ENCODE results near the gene ARHGEF40.
A peak's percentile ranks its signal among the peaks of the same experiment; 100 is the strongest.

ARHGEF40 gene
- 7.9 to 11.8 (median 9.7) reads per million in 4 donors for total RNA-seq

DNA sequence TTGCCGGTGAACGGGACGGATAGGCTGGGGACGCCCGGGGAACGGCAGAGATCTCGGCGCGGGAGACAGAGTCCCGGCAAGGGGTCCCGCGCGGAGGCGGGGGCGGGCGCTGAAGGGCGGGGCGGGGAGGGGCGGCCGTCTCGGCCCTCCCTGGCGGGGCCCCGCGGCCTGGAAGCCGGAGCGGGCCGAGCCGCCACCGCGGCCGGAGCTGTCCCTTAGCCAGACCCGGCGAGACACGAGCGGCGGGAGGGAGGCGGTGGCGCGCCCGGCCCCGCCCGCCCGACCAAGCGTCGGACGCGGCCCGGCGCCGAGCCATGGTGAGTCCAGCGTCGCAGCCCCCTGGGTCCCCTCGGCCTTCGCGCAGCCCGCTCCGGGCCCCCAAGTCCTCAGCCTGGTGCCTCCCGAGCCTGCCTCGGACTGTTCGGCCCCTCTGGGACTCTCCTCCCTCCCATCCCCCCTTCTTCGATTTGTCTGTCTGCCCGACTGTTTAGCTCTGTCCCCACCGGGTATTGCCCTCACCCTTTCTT lies at the start of gene ARHGEF40:
Gene ARHGEF40, plus strand, starts transcription at position 222 of the 527 bp plus-strand sequence. Its CDS starts 93 bp downstream, at position 315.
- peak in 1 of 5 donors; percentile 22 for DNase-seq

DNA sequence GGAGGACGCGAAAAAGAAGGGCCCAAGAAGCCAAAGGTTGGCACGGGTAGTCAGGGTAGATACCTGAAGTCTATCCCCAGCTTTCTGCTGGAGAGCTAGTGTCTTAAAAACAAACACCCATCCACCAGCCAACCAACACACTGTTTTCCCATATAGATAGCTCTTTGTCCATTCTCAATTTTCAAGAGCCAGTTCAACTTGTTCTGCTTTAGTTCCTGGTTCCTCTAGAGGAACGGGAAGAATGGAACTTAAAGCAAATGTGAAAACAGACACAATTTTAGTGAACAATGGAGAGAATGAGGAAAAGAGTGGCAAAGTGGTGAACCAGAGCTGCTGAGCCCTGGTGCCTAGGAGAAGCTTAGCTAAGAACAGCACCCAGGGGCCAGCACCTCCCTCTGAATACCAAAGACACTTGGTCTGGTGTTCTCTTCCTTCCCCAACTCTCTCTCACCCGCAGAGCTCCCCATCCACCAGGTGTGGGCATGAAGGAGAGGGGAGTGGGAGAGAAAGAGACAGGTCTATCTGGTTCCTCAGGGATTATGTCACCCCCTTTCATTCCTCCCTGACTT lies 49.0 kb upstream of the ARHGEF40 start:
- no peak for DNase-seq

DNA sequence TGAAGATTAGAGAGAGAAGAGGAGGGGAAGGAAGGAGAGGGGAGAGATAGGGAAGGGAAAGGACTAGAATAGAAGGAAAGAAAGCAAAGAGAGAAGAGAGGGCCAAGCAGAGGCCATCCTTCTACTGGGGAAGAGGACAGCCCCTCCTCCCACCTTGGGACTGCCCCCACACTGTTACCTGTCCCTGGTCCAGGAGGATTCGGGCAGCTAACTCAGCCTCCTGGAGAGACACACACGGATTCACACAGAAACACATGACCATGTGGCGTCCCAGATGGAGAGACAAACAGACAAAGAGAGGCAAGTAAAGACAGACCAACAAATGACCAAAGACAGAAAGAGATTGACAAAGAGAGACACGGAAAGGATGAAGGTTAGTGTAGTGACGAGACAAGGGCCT lies 47.4 kb upstream of the ARHGEF40 start:
- DNase-seq: no peak

DNA sequence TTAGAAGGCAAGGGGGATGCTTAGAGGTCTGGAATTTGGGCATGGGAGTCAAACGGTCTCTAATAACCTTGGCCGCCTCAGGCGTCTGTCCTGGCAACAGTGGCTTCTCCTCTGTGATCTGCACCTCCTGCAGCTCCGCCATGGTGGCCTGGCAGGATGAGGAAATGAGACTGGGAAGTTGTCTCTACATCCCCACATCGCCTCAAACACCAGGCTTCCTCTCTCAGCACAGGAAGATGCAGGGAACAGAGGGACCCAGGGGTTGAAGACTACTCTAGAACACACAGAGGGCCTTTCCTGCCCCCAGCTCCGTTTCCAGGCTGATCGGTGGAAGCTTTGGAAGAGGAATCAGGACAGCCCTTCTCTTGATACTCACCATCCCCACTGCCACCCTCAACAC lies 46.9 kb upstream of the ARHGEF40 start:
- no peak for DNase-seq

DNA sequence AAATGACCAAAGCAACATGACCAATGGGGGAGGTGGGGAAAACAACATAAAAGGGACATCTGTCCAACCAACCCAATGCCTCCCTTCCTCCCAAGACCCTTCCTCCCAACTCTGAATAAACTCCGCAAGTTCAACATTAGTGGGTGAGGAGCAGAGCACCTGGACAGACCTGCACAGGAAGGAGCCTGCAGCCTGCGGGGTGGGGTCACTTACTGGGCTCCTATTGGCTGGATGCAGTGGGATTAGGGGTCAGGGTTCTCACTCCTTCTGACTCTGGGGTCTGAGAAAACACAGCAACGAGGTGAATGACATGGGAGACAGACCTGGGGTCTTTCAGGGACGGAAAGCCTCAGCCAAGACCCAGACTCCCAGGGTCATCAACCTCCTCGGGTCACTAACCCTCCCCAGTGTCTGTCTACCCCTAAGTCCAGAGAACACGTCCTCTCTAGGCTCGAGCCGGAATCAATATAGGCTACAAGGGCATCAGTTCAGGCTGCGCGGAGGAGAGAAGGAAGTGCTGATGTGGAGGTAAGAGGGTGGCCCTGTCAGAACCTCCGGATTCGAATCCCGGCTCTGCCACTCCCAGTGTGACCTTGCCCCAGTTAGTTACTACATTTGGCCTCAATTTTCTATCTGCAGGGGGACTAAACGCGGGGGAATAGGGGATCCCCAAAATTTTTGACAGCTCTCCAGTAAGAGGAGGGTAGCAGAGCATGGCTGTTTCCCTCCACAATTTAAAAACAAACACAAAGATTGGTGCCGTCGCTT lies 46.1 kb upstream of the ARHGEF40 start:
- DNase-seq: no peak

DNA sequence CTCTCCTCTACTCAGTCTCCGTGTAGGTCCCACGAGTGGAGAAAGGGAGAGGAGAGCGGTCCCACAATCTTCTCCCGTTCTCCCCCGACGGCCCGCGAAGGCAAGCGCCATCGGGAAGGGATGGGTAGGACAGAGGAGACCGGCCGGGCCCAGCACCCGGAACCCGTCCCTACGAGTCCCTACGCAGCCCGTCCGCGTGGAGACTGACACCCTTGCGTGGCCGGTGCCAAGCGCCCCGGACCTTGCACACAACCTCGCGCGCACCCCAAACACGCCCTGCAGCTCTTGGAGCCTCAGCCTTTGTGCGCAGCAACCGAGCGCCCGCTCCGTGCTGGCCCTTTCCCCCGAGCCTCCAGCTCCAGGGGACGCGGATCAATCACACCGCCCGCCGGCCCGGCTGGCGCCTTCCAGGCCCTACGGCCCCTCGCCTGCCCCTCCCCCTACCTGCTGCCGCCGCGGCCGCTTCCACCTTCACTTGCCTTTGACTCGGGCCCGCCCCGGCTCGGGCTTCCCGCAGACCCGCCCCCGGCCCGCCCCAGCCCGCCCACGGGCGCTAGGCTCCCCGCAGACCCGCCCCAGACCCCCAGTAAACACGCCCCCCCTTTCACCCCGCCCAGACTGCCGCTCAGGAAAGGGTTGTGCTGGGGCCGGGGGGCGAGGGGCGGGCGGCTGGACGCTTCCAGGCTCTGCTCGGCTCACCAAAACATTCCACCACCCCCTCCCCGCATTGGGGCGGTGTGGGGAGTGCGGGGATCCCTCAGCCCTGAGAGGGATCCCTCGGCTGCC lies 45.3 kb upstream of the ARHGEF40 start, which contains the start of gene NDRG2:
Gene NDRG2, minus strand, starts transcription at position 477 of the 786 bp plus-strand sequence. CDS start 1,746 bp downstream, outside the sequence.
- peak; percentile 59 to 78 (median 73) for DNase-seq

DNA sequence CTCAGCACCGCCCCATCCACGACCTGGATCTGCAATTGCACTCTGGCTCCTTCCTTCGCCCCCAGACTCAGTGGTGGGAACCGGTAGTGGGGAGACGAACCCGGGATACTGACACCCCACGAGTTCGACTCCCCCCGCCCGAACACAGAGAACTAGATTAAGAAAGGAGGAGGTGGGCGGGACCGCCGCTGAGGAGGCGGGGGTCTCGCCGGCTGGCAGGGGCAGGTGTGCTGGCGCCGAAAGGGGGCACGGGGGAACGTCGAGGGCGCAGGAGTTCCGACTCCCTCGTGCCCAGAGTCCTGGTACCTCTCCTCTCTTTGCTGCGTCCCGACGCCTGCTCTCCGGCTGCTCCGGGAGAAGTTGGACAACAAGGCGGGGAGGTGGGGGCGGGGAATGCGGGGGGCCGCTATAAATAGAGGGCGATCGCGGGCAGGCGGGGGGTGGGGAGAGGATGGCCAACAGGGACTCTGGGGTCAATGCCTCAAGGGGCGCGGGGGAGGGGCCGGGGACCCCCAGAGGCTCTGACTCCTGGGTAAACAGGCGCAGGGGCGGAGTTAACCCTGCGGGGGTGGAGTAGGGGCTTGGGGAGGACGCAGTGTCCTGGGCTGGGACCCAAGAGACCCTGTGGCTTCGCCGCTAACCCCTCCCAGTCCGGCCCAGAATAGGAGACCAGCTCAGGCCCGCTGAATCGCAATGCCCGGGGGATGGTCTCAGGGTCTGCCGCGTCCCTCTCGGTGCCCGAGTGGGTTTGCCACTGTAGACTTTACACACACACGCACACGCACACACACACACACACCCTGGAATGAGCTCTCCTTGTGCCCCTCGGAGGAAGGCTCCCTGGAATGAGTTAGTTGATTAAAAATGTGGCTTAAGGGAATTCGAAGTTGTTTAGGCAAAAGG lies 44.5 kb upstream of the ARHGEF40 start:
- no peak for DNase-seq

DNA sequence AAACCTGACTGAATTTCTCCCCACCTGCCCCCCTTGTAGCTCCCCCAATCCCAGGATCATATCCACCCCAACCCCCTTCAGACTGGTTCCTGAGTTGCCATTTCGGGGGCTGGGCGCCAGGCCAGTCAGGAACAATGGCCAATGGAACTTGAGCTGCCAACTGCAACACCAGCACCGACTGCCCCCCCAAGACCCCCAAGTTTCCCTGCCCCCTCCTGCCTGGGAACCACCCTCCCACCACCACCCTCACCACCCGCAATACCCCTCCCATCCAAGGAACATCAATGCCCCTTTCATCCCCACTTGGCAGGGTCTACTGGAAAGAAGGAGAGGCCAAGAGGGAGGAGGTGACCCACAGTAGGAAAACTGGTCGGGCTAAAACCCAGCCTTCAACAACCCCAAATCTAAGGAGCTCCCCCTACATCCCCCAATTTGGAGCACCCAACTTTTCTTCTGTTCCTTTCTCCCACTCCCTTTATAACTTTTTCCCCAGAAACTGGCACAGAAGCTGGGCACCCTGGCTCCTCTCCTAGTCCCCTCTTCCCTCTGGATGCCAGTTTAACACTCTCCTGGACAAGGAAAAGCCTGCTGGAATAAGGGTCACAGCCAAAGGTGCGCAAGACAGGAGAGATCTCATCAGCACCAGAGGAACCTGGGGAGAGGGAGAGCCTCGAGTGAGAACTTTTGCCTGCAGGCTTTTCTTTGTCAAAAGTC lies 43.7 kb upstream of the ARHGEF40 start:
- DNase-seq: no peak

DNA sequence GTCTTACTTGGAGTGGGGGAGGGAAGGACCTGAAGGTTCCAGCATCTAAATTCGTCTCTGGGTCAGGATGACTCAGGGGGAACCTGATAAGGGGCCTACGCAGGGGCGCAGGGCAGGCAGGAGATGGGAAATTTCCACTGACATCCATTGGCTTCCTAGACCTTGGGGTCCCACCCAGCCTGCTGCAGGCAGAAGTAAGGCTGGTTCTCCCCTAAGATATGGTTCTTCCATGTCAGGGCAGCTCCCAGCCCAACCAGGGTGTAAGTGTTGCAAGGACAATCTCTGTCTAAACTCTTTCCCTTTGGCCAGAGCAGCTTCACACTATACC lies 43.2 kb upstream of the ARHGEF40 start:
- DNase-seq: no peak

DNA sequence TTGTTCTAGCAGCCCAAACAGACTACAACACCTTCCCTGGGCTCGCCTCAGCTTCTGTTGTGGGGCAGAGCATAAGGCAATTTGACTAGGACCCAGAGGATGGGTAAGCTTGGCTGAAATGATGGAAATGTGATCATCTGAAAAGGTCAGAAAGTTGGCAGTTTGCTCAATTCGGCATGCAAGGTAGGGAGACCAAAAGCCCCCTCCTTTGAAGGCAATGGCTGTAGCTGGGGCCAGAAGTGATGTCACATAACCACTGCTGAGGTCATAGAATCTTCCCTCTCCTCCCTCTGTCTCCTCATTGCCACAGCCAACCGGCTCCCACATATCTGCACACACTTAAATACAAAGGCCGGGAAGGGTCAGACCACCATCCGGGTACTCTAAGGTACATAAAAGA lies 40.2 kb upstream of the ARHGEF40 start, which contains the start of gene TPPP2:
Gene TPPP2, plus strand, starts transcription at position 301 of the 400 bp plus-strand sequence. CDS start 365 bp downstream, outside the sequence.
- DNase-seq: no peak

DNA sequence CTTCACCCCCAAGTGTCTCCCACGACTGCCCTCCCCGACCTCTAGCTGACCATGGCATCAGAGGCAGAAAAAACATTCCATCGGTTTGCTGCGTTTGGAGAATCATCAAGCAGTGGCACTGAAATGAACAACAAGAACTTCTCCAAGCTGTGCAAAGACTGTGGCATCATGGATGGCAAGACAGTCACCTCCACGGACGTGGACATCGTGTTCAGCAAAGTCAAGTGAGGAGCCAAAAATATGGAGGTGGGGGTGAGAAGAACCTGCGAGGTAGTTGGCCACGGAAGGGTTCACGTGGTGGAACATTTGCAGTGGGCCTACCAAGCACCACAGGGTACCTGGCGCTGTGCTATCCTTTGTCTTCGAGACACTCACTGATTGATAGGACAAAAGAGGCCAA lies 39.6 kb upstream of the ARHGEF40 start:
- no peak for DNase-seq

DNA sequence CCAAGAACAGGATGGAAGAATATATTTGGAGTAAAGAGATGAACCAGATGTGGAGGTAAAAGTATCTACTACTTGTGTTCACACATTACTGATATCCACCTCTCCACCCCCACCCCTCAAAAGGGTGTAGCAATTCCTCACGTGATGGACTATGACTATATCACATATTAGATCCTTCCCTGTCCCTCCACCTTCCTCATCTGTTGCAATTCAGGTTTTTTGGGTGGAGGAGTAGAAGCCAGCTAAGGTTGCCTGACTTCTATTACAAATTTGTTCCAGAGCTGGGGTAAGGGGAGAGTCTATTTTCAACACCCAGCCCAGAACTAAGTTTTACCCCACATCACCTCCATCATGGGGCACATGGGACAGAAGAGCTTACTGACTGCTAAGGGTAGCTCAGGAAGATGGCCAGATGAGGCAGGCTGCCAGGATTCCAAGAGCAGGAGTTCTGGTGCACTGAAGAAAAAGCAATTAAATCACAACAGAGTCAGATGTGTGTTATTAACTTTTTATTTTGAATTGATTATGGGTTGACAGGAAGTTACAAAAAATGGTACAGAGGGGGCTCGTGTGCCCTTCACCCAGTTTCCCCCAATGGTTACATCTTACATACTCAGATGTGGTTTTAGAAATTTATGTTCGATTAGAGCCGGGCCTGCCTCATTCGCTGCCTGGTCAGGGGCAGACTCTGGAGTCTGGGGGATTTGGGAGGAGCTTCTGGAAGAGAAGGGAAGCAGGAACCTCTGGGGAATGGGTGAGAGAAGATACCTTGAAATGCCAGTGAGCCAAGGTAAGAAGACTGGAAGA lies 37.6 kb upstream of the ARHGEF40 start:
- no peak for DNase-seq

DNA sequence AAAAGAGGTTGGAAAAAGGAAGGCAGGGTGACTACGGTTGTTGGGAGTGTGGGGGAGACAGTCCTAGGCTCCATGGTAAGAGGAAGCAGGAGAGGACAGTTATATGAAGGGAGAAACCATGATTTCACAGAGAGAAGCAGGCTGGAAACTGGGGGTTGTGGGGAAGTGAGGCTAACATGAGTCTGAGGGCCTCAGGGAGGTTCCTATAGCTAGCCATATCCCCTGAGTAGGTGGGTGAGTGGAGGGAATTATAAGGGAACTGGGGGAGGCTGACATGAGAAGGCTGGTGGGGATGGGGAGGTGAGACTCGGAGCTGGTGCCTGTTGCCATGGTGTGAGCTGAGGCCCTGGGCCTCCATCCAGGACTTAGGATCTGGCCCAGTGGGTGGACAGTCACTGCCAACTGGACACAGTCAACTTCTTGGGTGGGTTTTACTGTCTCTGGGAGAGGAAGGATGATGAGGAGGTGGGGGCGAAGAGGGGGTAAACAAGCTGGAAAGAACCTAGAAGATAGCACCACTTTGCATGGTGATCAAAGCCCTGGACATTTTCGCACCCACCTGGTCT lies 36.9 kb upstream of the ARHGEF40 start:
- no peak for DNase-seq

DNA sequence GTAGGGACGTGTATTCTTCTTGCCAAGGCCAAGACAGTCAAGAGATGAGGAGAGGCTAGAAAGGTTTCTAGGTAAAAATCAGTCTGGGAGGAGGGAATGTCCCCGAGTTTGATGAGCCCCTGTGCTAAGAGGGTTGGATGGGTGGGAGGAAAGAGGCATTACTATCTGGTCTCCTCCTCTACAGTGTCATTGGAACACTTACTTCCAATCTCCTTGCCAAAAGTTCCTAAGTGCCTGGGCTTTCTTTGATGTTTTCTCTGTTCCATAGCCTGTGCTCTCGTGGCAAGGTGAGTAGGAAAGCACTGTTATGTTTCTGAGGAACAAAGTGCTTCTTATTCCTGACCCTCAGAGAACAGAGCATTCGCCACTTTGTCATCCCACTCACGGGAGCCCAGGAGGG lies 35.4 kb upstream of the ARHGEF40 start, which contains the start of gene RNASE13:
Gene RNASE13, minus strand, starts transcription at position 101 of the 400 bp plus-strand sequence. CDS start 519 bp downstream, outside the sequence.
- no peak for DNase-seq

DNA sequence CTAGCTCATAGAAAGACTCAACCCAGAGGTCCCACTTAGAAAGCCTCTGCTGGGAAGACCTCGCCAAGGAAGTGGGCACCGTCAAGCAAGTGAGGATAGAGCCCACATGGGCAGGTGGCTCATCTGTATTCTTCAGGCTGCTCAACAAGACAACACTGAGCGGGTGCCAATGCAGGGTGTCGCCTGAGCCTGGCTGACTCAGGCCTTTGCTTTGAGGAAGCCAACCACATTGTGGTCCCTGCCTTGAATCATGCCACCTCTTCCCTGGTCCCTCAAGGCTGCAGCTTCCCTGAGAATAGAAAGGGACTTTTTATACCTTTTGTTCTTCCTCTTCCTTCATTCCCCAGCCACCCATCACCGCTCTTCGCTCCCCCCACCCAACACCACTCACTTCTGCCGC lies 33.4 kb upstream of the ARHGEF40 start:
- no peak for DNase-seq

DNA sequence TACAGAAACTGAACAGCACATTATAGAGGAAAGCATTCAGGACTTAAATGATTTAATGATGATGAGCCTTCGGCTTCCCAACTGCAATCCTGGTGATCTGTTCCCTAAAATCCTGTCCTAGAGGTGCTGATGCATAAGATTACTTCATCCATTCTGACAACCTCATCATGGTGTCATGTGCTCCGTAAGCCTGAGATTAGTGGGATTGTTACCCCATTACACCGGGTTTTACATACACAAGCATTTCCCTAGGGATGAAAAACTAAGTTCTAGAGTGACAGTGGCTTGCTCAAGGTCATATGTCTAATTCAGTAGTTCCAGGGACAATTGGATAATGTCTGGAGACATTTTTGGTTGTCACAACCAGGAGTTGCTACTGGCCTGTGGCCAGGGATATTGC lies 32.9 kb upstream of the ARHGEF40 start:
- DNase-seq: no peak

DNA sequence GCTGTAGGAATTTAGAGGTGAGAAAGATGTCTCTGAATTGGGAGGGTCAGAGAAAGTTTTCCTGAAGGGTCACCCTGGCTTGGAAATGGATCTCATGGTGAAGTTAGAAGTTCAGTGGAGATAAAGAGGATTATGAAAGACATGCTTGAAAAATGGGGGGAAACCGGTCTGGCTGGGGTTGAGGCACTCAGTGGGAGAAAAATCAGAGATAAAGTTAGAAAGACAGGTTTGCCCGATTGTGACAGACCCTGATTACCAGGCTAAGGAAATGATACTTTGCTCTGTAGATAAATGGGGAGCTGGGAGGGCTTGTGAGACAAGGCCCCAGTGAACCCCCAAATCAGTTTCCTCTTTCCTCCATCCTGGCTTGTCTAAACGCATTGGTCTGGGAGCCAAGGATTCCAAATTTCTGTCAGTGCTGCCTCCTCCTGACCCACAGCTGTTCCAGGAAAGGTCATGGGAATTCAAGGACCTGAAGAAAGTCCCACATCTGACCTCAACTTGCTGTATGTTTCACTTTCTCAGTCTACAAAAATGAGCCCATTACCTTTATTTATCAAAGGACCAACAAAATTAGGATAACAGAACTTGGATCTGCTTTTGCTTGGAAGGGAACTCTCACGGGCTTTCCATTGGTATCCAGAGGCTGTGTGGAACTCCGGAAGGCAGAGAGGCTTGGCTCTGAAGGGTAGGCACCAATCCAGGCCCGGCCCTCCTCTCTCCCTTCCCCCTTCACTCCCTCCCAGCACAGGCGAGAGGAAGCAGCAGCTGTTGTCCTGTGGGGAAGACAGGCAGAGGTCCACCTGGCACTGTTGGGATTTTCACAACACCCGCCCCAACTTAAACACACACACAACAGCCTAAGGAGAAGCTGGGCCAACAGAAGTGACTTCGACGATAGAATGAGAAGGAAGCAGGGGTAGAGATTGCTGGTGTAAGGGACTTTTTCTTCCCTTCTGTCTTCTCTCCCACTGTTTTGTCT lies 31.4 kb upstream of the ARHGEF40 start:
- no peak for DNase-seq

DNA sequence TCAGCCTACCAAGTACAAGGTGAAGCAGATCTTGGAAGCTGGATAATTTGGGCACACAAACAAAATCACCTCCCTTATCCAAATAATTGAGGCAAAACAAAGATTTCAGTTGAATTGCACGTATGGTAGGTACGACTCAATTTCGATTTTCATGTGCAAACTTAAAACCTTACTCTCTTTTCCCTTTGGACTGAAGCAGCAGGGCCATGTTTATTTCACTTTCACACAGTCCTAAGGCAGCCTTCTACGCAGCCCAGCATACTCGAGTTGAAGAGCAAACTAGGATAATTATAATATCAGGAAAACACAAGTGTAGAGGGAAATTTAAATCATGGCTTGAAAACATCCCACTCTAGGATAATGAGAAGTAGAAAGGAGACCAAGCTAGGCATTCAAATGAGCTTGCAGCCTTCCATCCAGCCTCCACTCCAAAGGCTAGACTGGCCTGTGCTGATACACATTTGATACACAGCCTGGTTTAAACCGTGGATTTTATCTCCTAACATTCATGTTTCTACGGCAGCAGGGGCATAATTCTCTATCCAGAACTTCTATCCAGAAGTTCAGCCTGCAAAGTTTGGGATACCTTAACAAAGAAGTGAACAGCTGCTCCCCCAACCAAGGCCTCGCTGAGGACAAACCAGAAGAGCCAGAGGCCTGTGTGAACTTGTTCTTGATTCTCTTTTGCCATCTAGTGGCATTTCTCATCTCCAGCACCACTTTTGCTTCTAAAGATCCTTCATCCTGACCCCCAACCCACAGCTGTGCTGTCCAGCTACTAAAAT lies 30.3 kb upstream of the ARHGEF40 start:
- peak in 3 of 5 donors; percentile 7 to 19 (median 16) for DNase-seq

Measured in T-helper 1 cell (primary cell).